K562 (cell line): ENCODE data around the gene HSDL2.

Source experiments
- BMI1 ChIP-seq: fragments of 150-350 bp; IDR thresholded peaks from 2 replicates; pipeline ENCODE4 v1.6.1; 2014; ENCODE audit warnings: low read length
- CREM ChIP-seq: IDR thresholded peaks from 2 replicates; pipeline ENCODE4 v1.6.1; 2014; ENCODE audit warnings: antibody characterized with exemption, low read depth
- EZH2 ChIP-seq: IDR thresholded peaks from 2 replicates; pipeline ENCODE4 v1.6.1; 2012; ENCODE audit warnings: low read depth, mild to moderate bottlenecking, inconsistent platforms, low read length, borderline replicate concordance
- HMGN3 ChIP-seq: IDR thresholded peaks from 2 replicates; pipeline ENCODE4 v1.6.1; 2011; ENCODE audit warnings: borderline replicate concordance, low read depth, mild to moderate bottlenecking, mixed read lengths, low read length; ENCODE audit not compliant: insufficient read length; ENCODE audit errors: extremely low read depth
- HNRNPK ChIP-seq: fragments of 200-400 bp; formaldehyde crosslinking; IDR thresholded peaks from one replicate; pipeline ENCODE4 v1.6.1; 2018; ENCODE audit warnings: mild to moderate bottlenecking, low read depth, low read length; ENCODE audit not compliant: poor library complexity, severe bottlenecking
- MIER1 ChIP-seq: fragments of 450-650 bp; IDR thresholded peaks from 2 replicates; pipeline ENCODE4 v1.6.1; 2016; ENCODE audit warnings: antibody characterized with exemption, mild to moderate bottlenecking, low read depth
- POLR2A ChIP-seq: fragments of 450-650 bp; conservative IDR thresholded peaks from 2 replicates; pipeline ENCODE4 v1.6.1; 2016
- SMAD1 ChIP-seq: fragments of 150-350 bp; IDR thresholded peaks from 2 replicates; pipeline ENCODE4 v1.6.1; 2014; ENCODE audit warnings: low read length, low read depth; ENCODE audit not compliant: partially characterized antibody
- SMARCA4 ChIP-seq: fragments of 450-650 bp; IDR thresholded peaks from 2 replicates; pipeline ENCODE4 v1.6.1; 2016
- TAF1 ChIP-seq: IDR thresholded peaks from 2 replicates; pipeline ENCODE4 v1.6.1; 2011; ENCODE audit warnings: mild to moderate bottlenecking, low read length, moderate library complexity; ENCODE audit not compliant: insufficient read depth, control insufficient read depth, severe bottlenecking; ENCODE audit errors: extremely low read depth
- ZNF274 ChIP-seq: IDR thresholded peaks from 2 replicates; pipeline ENCODE4 v1.6.1; 2011; ENCODE audit warnings: low read depth, mild to moderate bottlenecking, low read length, moderate library complexity, borderline replicate concordance
- TF ChIP-seq, protein P1 (sequence below): fragments of 450-650 bp; IDR thresholded peaks from 2 replicates; pipeline ENCODE4 v1.7.0; 2016; ENCODE audit warnings: borderline replicate concordance
- TF ChIP-seq, protein P2 (sequence below): sonication (generic); formaldehyde crosslinking; IDR thresholded peaks from 2 replicates; pipeline ENCODE4 v1.8.1; 2023; ENCODE audit warnings: mild to moderate bottlenecking, missing genetic modification reagents

DNA sequence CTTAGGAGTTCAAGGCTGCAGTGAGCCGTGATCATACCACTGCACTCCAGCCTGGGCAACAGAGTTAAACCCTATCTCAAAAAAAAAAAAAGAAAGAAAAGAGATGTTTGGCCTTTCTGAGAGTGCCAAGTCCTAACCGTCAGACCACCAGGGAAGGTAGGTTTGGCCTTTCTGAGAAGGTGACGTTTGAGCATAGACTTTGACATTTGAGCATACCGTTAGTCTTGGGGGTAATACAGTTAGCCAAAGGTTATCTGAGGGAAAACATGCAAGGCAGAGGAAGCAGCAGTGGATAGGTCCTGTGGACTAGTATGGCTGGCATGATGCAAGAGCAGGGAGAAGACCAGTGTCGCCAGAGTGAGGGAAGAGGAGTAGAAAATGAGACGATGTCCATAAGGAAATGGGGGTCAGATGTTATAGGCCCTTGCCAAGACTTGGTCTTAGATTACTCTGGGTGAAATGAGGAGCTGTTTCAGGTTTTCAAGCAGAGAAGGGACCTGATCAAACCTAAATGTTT lies 50.2 kb downstream of the HSDL2 start:
- TF ChIP-seq, protein P1, sequence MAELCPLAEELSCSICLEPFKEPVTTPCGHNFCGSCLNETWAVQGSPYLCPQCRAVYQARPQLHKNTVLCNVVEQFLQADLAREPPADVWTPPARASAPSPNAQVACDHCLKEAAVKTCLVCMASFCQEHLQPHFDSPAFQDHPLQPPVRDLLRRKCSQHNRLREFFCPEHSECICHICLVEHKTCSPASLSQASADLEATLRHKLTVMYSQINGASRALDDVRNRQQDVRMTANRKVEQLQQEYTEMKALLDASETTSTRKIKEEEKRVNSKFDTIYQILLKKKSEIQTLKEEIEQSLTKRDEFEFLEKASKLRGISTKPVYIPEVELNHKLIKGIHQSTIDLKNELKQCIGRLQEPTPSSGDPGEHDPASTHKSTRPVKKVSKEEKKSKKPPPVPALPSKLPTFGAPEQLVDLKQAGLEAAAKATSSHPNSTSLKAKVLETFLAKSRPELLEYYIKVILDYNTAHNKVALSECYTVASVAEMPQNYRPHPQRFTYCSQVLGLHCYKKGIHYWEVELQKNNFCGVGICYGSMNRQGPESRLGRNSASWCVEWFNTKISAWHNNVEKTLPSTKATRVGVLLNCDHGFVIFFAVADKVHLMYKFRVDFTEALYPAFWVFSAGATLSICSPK = no peak
- TF ChIP-seq HNRNPK (no peak), SMAD1 (no peak), EZH2 (no peak), ZNF274 (no peak), HMGN3 (no peak), TAF1 (no peak), SMARCA4 (no peak), POLR2A (no peak), MIER1 (no peak), BMI1 (no peak), CREM (no peak)
- TF ChIP-seq, protein P2, sequence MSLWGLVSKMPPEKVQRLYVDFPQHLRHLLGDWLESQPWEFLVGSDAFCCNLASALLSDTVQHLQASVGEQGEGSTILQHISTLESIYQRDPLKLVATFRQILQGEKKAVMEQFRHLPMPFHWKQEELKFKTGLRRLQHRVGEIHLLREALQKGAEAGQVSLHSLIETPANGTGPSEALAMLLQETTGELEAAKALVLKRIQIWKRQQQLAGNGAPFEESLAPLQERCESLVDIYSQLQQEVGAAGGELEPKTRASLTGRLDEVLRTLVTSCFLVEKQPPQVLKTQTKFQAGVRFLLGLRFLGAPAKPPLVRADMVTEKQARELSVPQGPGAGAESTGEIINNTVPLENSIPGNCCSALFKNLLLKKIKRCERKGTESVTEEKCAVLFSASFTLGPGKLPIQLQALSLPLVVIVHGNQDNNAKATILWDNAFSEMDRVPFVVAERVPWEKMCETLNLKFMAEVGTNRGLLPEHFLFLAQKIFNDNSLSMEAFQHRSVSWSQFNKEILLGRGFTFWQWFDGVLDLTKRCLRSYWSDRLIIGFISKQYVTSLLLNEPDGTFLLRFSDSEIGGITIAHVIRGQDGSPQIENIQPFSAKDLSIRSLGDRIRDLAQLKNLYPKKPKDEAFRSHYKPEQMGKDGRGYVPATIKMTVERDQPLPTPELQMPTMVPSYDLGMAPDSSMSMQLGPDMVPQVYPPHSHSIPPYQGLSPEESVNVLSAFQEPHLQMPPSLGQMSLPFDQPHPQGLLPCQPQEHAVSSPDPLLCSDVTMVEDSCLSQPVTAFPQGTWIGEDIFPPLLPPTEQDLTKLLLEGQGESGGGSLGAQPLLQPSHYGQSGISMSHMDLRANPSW (CRISPR knock-in tag) = no peak
